Ectodermal cell (in vitro differentiated cells): ENCODE data around the gene WWOX.

Source experiments
- H3K27ac ChIP-seq: 2 replicates; pipeline ENCODE4 v1.7.0; 2013; ENCODE audit warnings: mild to moderate bottlenecking, low read depth, low read length; ENCODE audit not compliant: insufficient read depth, poor library complexity, severe bottlenecking
- H3K27me3 ChIP-seq: 2 replicates; pipeline ENCODE4 v1.7.0; 2013; ENCODE audit warnings: mild to moderate bottlenecking, low read length; ENCODE audit not compliant: insufficient read depth, control insufficient read depth, poor library complexity, severe bottlenecking
- H3K36me3 ChIP-seq: one replicate; pipeline ENCODE4 v1.7.0; 2013; ENCODE audit warnings: low read length; ENCODE audit not compliant: control insufficient read depth, insufficient read depth
- H3K4me1 ChIP-seq: one replicate; pipeline ENCODE4 v1.7.0; 2013; ENCODE audit warnings: low read length; ENCODE audit not compliant: control insufficient read depth, insufficient read depth
- H3K4me3 ChIP-seq: 2 replicates; pipeline ENCODE4 v1.7.0; 2013; ENCODE audit warnings: low read depth, low read length, control low read depth; ENCODE audit not compliant: insufficient read depth
- H3K9me3 ChIP-seq: 2 replicates; pipeline ENCODE4 v1.7.0; 2013; ENCODE audit warnings: mild to moderate bottlenecking, low read length, moderate library complexity; ENCODE audit not compliant: control insufficient read depth
- WGBS, 2 experiments: methylation state at CpG; one replicate each; pipeline ENCODE4 v1.1.7; 2013; ENCODE audit warnings: missing lambda C conversion rate in 2 of 2; 5-methylcytosine and 5-hydroxymethylcytosine counted together

Gene WWOX

GRCh38 chr16:78648517-78648916, 549.1 kb downstream of the WWOX start:
- H3K36me3 ChIP-seq: no peaks in the 10 kb centered on the region
- H3K27me3 ChIP-seq: no peaks in the 10 kb centered on the region
- 88 to 92% methylated on average over 3 of the region's 3 CpGs for WGBS, 2 experiments
- H3K9me3 ChIP-seq: no peaks in the 10 kb centered on the region
- H3K4me1 ChIP-seq: no peaks in the 10 kb centered on the region
- no peak overlapping the region for H3K27ac ChIP-seq
- H3K4me3 ChIP-seq: no peak overlapping the region

- no peak overlapping the region for H3K27ac ChIP-seq
- 89 to 92% methylated on average over 8 of the region's 8 CpGs for WGBS, 2 experiments
- no peaks in the 10 kb centered on the region for H3K36me3 ChIP-seq
- H3K27me3 ChIP-seq: no peaks in the 10 kb centered on the region
- no peaks in the 10 kb centered on the region for H3K9me3 ChIP-seq
- no peaks in the 10 kb centered on the region for H3K4me1 ChIP-seq
- H3K4me3 ChIP-seq: no peak overlapping the region
Measured at GRCh38 chr16:78650339-78651074, 551.1 kb downstream of the WWOX start.

GRCh38 chr16:78654929-78655328, 555.5 kb downstream of the WWOX start:
- 91 to 92% methylated on average over 8 of the region's 8 CpGs for WGBS, 2 experiments
- no peaks in the 10 kb centered on the region for H3K9me3 ChIP-seq

GRCh38 chr16:78655331-78656113, 556.1 kb downstream of the WWOX start:
- H3K4me1 ChIP-seq: peaks cover 7% of the 10 kb centered on the region
- H3K36me3 ChIP-seq: no peaks in the 10 kb centered on the region
- WGBS, 2 experiments: 92 to 96% methylated on average over 5 of the region's 5 CpGs
- no peak overlapping the region for H3K4me3 ChIP-seq
- no peaks in the 10 kb centered on the region for H3K27me3 ChIP-seq
- H3K9me3 ChIP-seq: no peaks in the 10 kb centered on the region
- no peak overlapping the region for H3K27ac ChIP-seq

More at GRCh38 chr16:78654929-78655328, 555.5 kb downstream of the WWOX start:
- H3K4me3 ChIP-seq: no peak overlapping the region
- peaks cover 2% of the 10 kb centered on the region for H3K4me1 ChIP-seq
- H3K27ac ChIP-seq: no peak overlapping the region
- H3K27me3 ChIP-seq: no peaks in the 10 kb centered on the region
- no peaks in the 10 kb centered on the region for H3K36me3 ChIP-seq

- 85 to 86% methylated on average over 9 to 10 of the region's 10 CpGs for WGBS, 2 experiments
Measured at GRCh38 chr16:78656887-78657286, 557.4 kb downstream of the WWOX start.

GRCh38 chr16:78659216-78659615, 559.8 kb downstream of the WWOX start:
- no peak overlapping the region for H3K27ac ChIP-seq
- H3K4me3 ChIP-seq: no peak overlapping the region
- 91 to 95% methylated on average over 9 of the region's 9 CpGs for WGBS, 2 experiments
- H3K36me3 ChIP-seq: no peaks in the 10 kb centered on the region
- H3K4me1 ChIP-seq: peaks cover 7% of the 10 kb centered on the region
- H3K9me3 ChIP-seq: no peaks in the 10 kb centered on the region
- H3K27me3 ChIP-seq: no peaks in the 10 kb centered on the region

More at GRCh38 chr16:78656887-78657286, 557.4 kb downstream of the WWOX start:
- H3K9me3 ChIP-seq: no peaks in the 10 kb centered on the region
- H3K4me3 ChIP-seq: no peak overlapping the region
- H3K27ac ChIP-seq: no peak overlapping the region
- no peaks in the 10 kb centered on the region for H3K36me3 ChIP-seq
- no peaks in the 10 kb centered on the region for H3K27me3 ChIP-seq
- peaks cover 7% of the 10 kb centered on the region for H3K4me1 ChIP-seq

- H3K9me3 ChIP-seq: no peaks in the 10 kb centered on the region
- H3K4me3 ChIP-seq: no peak overlapping the region
- WGBS, 2 experiments: 51 to 52% methylated on average over 3 of the region's 3 CpGs
- H3K27ac ChIP-seq: no peak overlapping the region
- H3K4me1 ChIP-seq: peaks cover 7% of the 10 kb centered on the region
- no peaks in the 10 kb centered on the region for H3K36me3 ChIP-seq
- H3K27me3 ChIP-seq: no peaks in the 10 kb centered on the region
Measured at GRCh38 chr16:78659668-78660217, 560.3 kb downstream of the WWOX start.

GRCh38 chr16:78660795-78661194, 561.3 kb downstream of the WWOX start:
- Histone ChIP-seq H3K36me3 (no peaks in the 10 kb centered on the region), H3K4me1 (peaks cover 7% of the 10 kb centered on the region), H3K4me3 (no peak overlapping the region), H3K27ac (no peak overlapping the region), H3K27me3 (no peaks in the 10 kb centered on the region), H3K9me3 (no peaks in the 10 kb centered on the region)
- no CpG with 5 or more reads among the region's 1 CpG for WGBS, 2 experiments

GRCh38 chr16:78663690-78664089, 564.2 kb downstream of the WWOX start:
- WGBS, 2 experiments: 95% methylated on average over 5 of the region's 5 CpGs

More at GRCh38 chr16:78663690-78664089, 564.2 kb downstream of the WWOX start:
- H3K9me3 ChIP-seq: no peaks in the 10 kb centered on the region
- H3K27ac ChIP-seq: no peak overlapping the region
- H3K4me3 ChIP-seq: no peak overlapping the region
- H3K36me3 ChIP-seq: no peaks in the 10 kb centered on the region
- H3K27me3 ChIP-seq: no peaks in the 10 kb centered on the region
- peaks cover 7% of the 10 kb centered on the region for H3K4me1 ChIP-seq
